Endothelial cell of umbilical vein (primary cell): ENCODE results near the gene JMJD7. TPM values are rescaled to one million over a fixed set of nuclear protein-coding genes. Genes with fewer than 3 reads are reported as not detected.

Experiments used
- BruUV-seq: library from RNA; stranded (reverse); fragments of 400-500 nt; replicated peaks from 2 replicates; lab custom pipeline; 2021; lab: Mats Ljungman, UMichigan
- CTCF ChIA-PET: fragments of 300-600, 350-600 bp; sonication (Branson Sonifier 250); formaldehyde crosslinking; loops from one replicate; lab custom pipeline; 2021; ENCODE audit warnings: antibody characterized with exemption, inconsistent platforms; lab: Charles Lee
- POLR2A ChIA-PET: fragments of 300-600, 350-600 bp; sonication (Branson Sonifier 250); formaldehyde crosslinking; loops from one replicate; lab custom pipeline; 2021; ENCODE audit warnings: antibody characterized with exemption, inconsistent platforms; lab: Charles Lee
- DNase-seq: peaks from one replicate; pipeline ENCODE4 v3.0.0-alpha.2; 2011; ENCODE audit warnings: low read depth, low spot score
- FAIRE-seq: peaks from 2 replicates; lab custom pipeline; 2011; peaks lifted over from hg19 to GRCh38; lab: Jason Lieb, UNC
- H2AFZ ChIP-seq: 2 replicates; pipeline ENCODE4 v1.6.0; 2012; ENCODE audit warnings: low read depth, low read length, control low read depth, inconsistent platforms
- H3K27ac ChIP-seq: 2 replicates; pipeline ENCODE4 v1.5.1; 2011; ENCODE audit warnings: low read depth, mild to moderate bottlenecking, control low read depth, low read length, moderate library complexity; ENCODE audit not compliant: insufficient read depth
- H3K27me3 ChIP-seq, 2 experiments: 2 replicates each; pipeline versions ENCODE4 v1.6.0 to v1.6.1; 2011; ENCODE audit warnings: low read length in 2 of 2, mixed read lengths in 1 of 2; ENCODE audit not compliant: control insufficient read depth in 2 of 2, insufficient read depth in 2 of 2
- H3K36me3 ChIP-seq, 2 experiments: 2 replicates in 1 of 2; 3 replicates in 1 of 2; pipeline ENCODE4 v1.5.1; 2011; ENCODE audit warnings: low read length in 2 of 2, mild to moderate bottlenecking in 1 of 2, moderate library complexity in 1 of 2; ENCODE audit not compliant: control insufficient read depth in 2 of 2, insufficient read depth in 2 of 2; ENCODE audit errors: extremely low read depth in 1 of 2
- H3K4me1 ChIP-seq: 3 replicates; pipeline ENCODE4 v1.5.1; 2011; ENCODE audit warnings: mild to moderate bottlenecking, low read length; ENCODE audit not compliant: control insufficient read depth, insufficient read depth; ENCODE audit errors: extremely low read depth
- H3K4me2 ChIP-seq: 2 replicates; pipeline ENCODE4 v1.6.1; 2011; ENCODE audit warnings: low read length, control low read depth, mixed read lengths; ENCODE audit not compliant: insufficient read depth
- H3K4me3 ChIP-seq, 3 experiments: fragments of 200-600 bp in 1 of 3; sonication (generic), shearing (Covaris generic) in 1 of 3; replicated peaks in 1 of 3; 2 replicates each; pipeline ENCODE4 v1.5.1; 2011 to 2016; ENCODE audit warnings: control low read depth in 3 of 3, low read length in 3 of 3, mild to moderate bottlenecking in 2 of 3, inconsistent platforms in 1 of 3, low read depth in 1 of 3, moderate library complexity in 1 of 3; ENCODE audit not compliant: insufficient read depth in 1 of 3
- H3K79me2 ChIP-seq: 2 replicates; pipeline ENCODE4 v1.6.0; 2012; ENCODE audit warnings: low read length, inconsistent platforms; ENCODE audit not compliant: control insufficient read depth, insufficient read depth
- H3K9ac ChIP-seq: replicated peaks from 2 replicates; pipeline ENCODE3; 2011; ENCODE audit warnings: low read length, control low read depth; ENCODE audit not compliant: insufficient read depth; ENCODE audit errors: extremely low read depth
- H3K9me1 ChIP-seq: replicated peaks from 3 replicates; pipeline ENCODE4 v1.6.0; 2011; ENCODE audit warnings: mild to moderate bottlenecking, low read length; ENCODE audit not compliant: control insufficient read depth, insufficient read depth; ENCODE audit errors: extremely low read depth
- H3K9me3 ChIP-seq: replicated peaks from 2 replicates; pipeline ENCODE4 v1.5.1; 2012; ENCODE audit warnings: low read length, inconsistent platforms; ENCODE audit not compliant: control insufficient read depth, insufficient read depth
- H4K20me1 ChIP-seq: replicated peaks from 2 replicates; pipeline ENCODE3; 2011; ENCODE audit warnings: mild to moderate bottlenecking, low read length; ENCODE audit not compliant: control insufficient read depth, insufficient read depth; ENCODE audit errors: extremely low read depth
- CTCF ChIP-seq, 2 donors: IDR thresholded peaks; 1 replicate in 1 of 2; 2 replicates in 1 of 2; pipeline ENCODE4 v1.5.1; 2011; ENCODE audit warnings: low read length in 2 of 2, mild to moderate bottlenecking in 2 of 2, moderate library complexity in 2 of 2, control low read depth in 1 of 2, inconsistent platforms in 1 of 2, low read depth in 1 of 2; ENCODE audit not compliant: insufficient read depth in 1 of 2; ENCODE audit errors: extremely low read depth in 1 of 2
- EZH2 ChIP-seq: IDR thresholded peaks from 2 replicates; pipeline ENCODE4 v1.6.1; 2012; ENCODE audit warnings: borderline replicate concordance, low read depth, mild to moderate bottlenecking, moderate library complexity, low read length, inconsistent platforms; ENCODE audit not compliant: severe bottlenecking
- FOS ChIP-seq: IDR thresholded peaks from 2 replicates; pipeline ENCODE4 v1.6.1; 2011; ENCODE audit warnings: mild to moderate bottlenecking, low read length, moderate library complexity, borderline replicate concordance; ENCODE audit not compliant: insufficient read depth
- GATA2 ChIP-seq: IDR thresholded peaks from 2 replicates; pipeline ENCODE4 v1.7.0; 2011; ENCODE audit warnings: low read depth, mild to moderate bottlenecking, moderate library complexity, mixed read lengths, low read length; ENCODE audit not compliant: insufficient read length, insufficient read depth
- JUN ChIP-seq: IDR thresholded peaks from 2 replicates; pipeline ENCODE4 v1.6.1; 2011; ENCODE audit warnings: borderline replicate concordance, low read depth; ENCODE audit not compliant: insufficient read length, insufficient read depth
- MAX ChIP-seq: IDR thresholded peaks from 2 replicates; pipeline ENCODE4 v1.6.1; 2011; ENCODE audit not compliant: insufficient read depth, insufficient read length
- MYC ChIP-seq: IDR thresholded peaks from one replicate; pipeline ENCODE4 v1.6.1; 2011; ENCODE audit warnings: mild to moderate bottlenecking, low read depth, low read length
- POLR2A ChIP-seq: IDR thresholded peaks from 2 replicates; pipeline ENCODE4 v1.6.1; 2012; ENCODE audit warnings: low read depth, mild to moderate bottlenecking, control low read depth, low read length
- POLR2AphosphoS5 ChIP-seq: IDR thresholded peaks from 2 replicates; pipeline ENCODE4 v1.6.1; 2012; ENCODE audit warnings: low read depth, mild to moderate bottlenecking, control low read depth, low read length, moderate library complexity; ENCODE audit not compliant: insufficient read depth
- dilution Hi-C: fragments of 300-500 bp; cut with MboI; formaldehyde crosslinking; loops from one replicate; pipeline ENCODE4 v1.15.0; 2019; ENCODE audit warnings: low sequenced_read_pairs; ENCODE audit not compliant: extremely low pct_ligation_motif_present
- intact Hi-C: fragments of 100-400 bp; cut with micrococcal nuclease; formaldehyde crosslinking; loops from one replicate; pipeline ENCODE4 v1.10.0; 2022
- polyA plus RNA-seq, 4 experiments: library from polyadenylated mRNA; depleted of rRNA in 3 of 4; stranded (reverse) in 3 of 4; unstranded in 1 of 4; fragments of >200 nt; gene quantifications; 2 replicates each; pipeline versions ENCODE4 v1.2.1 to v1.2.3, GENCODE V29; 2011 to 2012; ENCODE audit warnings: missing spikeins in 1 of 4
- total RNA-seq: library from RNA; stranded (reverse); gene quantifications from 2 replicates; pipeline ENCODE4 v1.2.3, GENCODE V29; 2021

The JMJD7 gene
- total and polyA plus RNA-seq, 2 donors (not counting 3 experiments of a cell fraction or from before 2014, with no cell fraction given): 7.3 to 11.4 TPM

GRCh38 chr15:41847981-41848380, 20.1 kb downstream of the JMJD7 start:
- Histone ChIP-seq H3K9me3 (no peaks in the 10 kb centered on the region), H2AFZ (no peak overlapping the region), H3K79me2 (no peaks in the 10 kb centered on the region), H3K4me2 (no peak overlapping the region), H3K27me3 (no peaks in the 10 kb centered on the region), H3K4me3 (no peak overlapping the region), H3K9ac (no peak overlapping the region), H3K36me3 (peaks cover 6 to 34% of the 10 kb centered on the region in 2 experiments), H3K27ac (no peak overlapping the region), H4K20me1 (no peaks in the 10 kb centered on the region), H3K4me1 (no peaks in the 10 kb centered on the region), H3K9me1 (no peaks in the 10 kb centered on the region)
- dilution Hi-C loops: no loop called here
- ChIA-PET CTCF (no interaction called here), POLR2A (no interaction called here)
- FAIRE-seq: no peak
- TSS peak; percentile 85 for BruUV-seq
- intact Hi-C loops: no loop called here
- no peak for TF ChIP-seq MAX
- no peak for TF ChIP-seq CTCF (IDR thresholded peaks at IDR 0.05; ENCODE audit: extremely low read depth in 1 of 2, insufficient read depth in 1 of 2, low read depth in 1 of 2, low read length in 2 of 2)
- TF ChIP-seq MYC: no peak
- TF ChIP-seq POLR2A: no peak
- TF ChIP-seq POLR2AphosphoS5: no peak
- TF ChIP-seq JUN: no peak
- TF ChIP-seq GATA2: no peak
- TF ChIP-seq EZH2: no peak
- TF ChIP-seq FOS: no peak
- no peak for DNase-seq
